Inferior parietal cortex (tissue), 1 donor: ENCODE results near the gene TELO2.

Experiments
- DNase-seq: peaks from one replicate; pipeline ENCODE4 v3.0.0-alpha.2; 2016; ENCODE audit errors: extremely low spot score

The TELO2 gene

GRCh38 chr16:1553946-1554825 is 61.0 kb downstream of the TELO2 start:
- no peak for DNase-seq

DNA sequence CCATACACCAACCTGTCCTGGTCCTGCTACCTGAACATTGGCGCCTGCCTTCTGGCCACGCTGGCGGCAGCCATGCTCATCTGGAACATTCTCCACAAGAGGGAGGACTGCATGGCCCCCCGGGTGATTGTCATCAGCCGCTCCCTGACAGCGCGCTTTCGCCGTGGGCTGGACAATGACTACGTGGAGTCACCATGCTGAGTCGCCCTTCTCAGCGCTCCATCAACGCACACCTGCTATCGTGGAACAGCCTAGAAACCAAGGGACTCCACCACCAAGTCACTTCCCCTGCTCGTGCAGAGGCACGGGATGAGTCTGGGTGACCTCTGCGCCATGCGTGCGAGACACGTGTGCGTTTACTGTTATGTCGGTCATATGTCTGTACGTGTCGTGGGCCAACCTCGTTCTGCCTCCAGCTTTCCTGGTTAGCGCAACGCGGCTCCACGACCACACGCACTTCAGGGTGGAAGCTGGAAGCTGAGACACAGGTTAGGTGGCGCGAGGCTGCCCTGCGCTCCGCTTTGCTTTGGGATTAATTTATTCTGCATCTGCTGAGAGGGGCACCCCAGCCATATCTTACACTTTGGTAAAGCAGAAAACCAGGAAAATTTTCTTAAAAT is 61.8 kb downstream of the TELO2 start:
- DNase-seq, result no peak

DNA sequence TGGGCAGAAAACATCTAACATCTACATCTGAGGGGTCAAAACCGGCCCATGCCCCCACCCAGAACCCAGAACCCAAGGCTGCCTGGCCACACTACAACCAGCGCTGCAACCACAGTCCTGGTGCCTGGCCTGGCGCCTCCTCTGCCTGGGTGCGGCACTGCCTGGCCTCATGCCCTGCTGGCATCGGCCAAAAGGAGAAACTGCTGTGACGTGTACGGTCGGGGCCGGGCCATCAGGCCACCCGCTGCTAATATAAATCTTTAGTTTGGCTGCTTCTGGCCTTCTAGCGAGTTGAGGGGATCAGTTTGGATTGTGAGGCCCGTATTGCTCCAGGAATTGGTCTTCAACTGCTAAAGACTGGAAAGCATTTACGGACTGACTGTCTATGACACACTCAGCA is 63.1 kb downstream of the TELO2 start:
- no peak for DNase-seq

DNA sequence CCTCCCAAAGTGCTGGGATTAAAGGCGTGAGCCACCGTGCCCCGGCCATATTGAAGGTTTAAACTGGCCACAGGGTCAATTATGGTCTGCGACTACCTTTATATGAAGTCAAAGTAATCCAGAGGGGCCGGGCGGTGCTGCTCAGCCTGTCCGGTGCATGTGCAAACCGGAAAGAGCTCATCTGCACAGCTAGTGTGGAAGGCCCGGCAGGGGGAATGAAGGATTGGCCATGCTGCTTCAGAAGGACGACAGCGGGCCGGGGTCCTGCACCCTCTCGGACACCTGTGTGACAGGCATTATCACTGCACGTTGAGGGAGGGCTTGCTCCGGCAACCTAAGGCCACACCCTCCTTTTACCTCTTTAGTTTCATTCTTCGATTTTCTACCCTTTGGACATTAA is 63.9 kb downstream of the TELO2 start:
- no peak for DNase-seq

DNA sequence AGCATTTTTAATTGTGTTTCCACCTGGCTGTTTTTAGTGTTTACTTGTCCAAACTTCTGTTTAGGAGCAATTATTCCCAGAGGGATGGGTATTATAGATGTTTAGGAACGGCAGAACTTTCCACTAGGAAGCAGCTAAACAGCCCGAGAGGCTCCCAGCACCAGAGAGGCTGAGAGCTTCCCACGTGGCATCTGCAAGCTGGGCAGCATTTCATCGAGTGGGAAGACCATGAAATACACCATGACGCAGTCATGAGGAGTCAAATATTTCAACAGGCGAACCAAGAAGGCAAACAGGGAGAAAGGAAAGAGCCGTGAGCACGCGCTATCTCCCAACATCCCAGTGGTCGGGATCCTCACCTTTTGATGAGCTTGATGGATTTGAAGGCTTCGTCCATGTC is 64.4 kb downstream of the TELO2 start:
- DNase-seq, result peak; percentile 3

- DNase-seq, result no peak
These were observed 66.4 kb downstream of the TELO2 start for GRCh38 chr16:1559446-1559975.
